Measurements from ENCODE around the gene ATP10A.

The ATP10A gene

GRCh38 chr15:25633862-25634261, 229.3 kb downstream of the ATP10A start:
- no peak for DNase-seq

GRCh38 chr15:25631971-25632370, 231.2 kb downstream of the ATP10A start:
- DNase-seq = no peak
